PC-3 (cell line): ENCODE measurements around the gene TGFB2.

Source experiments
- EZH2 ChIP-seq: fragments of 300-600 bp; sonication (generic); IDR thresholded peaks from one replicate; pipeline ENCODE4 v1.6.1; 2017; ENCODE audit warnings: antibody characterized with exemption, mild to moderate bottlenecking, low read length; ENCODE audit not compliant: unreplicated experiment
- EZH2phosphoT487 ChIP-seq: fragments of 300-600 bp; sonication (generic); IDR thresholded peaks from 2 replicates; pipeline ENCODE4 v1.6.1; 2018; ENCODE audit warnings: mild to moderate bottlenecking, antibody characterized with exemption, low read length, borderline replicate concordance
- TF ChIP-seq, protein P1 (sequence below): fragments of 300-600 bp; sonication (generic); conservative IDR thresholded peaks from 2 replicates; pipeline ENCODE4 v1.5.1; 2017; ENCODE audit warnings: antibody characterized with exemption, low read depth, mild to moderate bottlenecking, low read length

- TF ChIP-seq, protein P1, sequence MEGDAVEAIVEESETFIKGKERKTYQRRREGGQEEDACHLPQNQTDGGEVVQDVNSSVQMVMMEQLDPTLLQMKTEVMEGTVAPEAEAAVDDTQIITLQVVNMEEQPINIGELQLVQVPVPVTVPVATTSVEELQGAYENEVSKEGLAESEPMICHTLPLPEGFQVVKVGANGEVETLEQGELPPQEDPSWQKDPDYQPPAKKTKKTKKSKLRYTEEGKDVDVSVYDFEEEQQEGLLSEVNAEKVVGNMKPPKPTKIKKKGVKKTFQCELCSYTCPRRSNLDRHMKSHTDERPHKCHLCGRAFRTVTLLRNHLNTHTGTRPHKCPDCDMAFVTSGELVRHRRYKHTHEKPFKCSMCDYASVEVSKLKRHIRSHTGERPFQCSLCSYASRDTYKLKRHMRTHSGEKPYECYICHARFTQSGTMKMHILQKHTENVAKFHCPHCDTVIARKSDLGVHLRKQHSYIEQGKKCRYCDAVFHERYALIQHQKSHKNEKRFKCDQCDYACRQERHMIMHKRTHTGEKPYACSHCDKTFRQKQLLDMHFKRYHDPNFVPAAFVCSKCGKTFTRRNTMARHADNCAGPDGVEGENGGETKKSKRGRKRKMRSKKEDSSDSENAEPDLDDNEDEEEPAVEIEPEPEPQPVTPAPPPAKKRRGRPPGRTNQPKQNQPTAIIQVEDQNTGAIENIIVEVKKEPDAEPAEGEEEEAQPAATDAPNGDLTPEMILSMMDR = no peak
- TF ChIP-seq EZH2phosphoT487 = no peak
- TF ChIP-seq EZH2 = no peak
Measured at GRCh38 chr1:218425647-218426342, 80.7 kb downstream of the TGFB2 start.
